ENCODE data around the gene ARHGAP42. TPM values are rescaled to one million over a fixed set of nuclear protein-coding genes. Genes with fewer than 3 reads are reported as not detected.

Gene ARHGAP42
- total RNA-seq, 1 experiment from 2014 or later: 7.1 TPM

- no peak for DNase-seq (ENCODE audit: low read depth, low spot score)
Observed at GRCh38 chr11:100827934-100828661, 141.0 kb downstream of the ARHGAP42 start.

DNA sequence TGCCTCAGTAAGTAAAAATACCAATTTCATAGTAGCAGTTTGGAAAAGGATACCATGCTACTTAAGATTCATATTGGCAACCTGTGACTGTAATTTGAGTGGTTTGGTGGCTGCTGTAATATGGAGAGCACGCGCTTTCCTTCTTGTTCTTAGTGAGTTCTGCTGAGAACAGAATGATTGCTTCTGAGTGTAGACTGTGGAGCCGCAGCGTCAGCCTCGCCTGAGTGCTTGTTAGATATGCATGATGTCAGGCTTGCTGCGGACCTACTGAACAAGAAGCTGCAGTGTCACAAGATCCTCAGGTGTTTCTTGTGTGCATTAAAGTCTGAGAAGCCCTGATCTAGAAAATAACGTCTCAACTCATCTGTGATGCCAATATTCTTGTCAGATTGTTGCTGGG lies 143.2 kb downstream of the ARHGAP42 start:
- BruUV-seq (replicated peaks): no TSS peak
- H3K27me3 ChIP-seq (ENCODE audit: control insufficient read depth, insufficient read depth, low read length): no peaks in the 10 kb centered on the region
- H3K4me1 ChIP-seq (ENCODE audit: control insufficient read depth, insufficient read depth, low read length): peaks cover 7% of the 10 kb centered on the region
- no peak overlapping the region for H3K4me3 ChIP-seq (ENCODE audit: low read depth in 2 of 2, low read length in 2 of 2)
- DNase-seq (ENCODE audit: low read depth, low spot score) (no peak), ATAC-seq (no peak)
- H3K27ac ChIP-seq (ENCODE audit: low read length): no peak overlapping the region
- no peak for TF ChIP-seq POLR2AphosphoS5 (IDR thresholded peaks at IDR 0.05; ENCODE audit: low read depth, low read length)
- no peak for TF ChIP-seq CTCF (IDR thresholded peaks at IDR 0.05)
- TF ChIP-seq TCF7L2 (IDR thresholded peaks at IDR 0.05; ENCODE audit: low read depth, low read length): no peak
- TF ChIP-seq SIN3A (IDR thresholded peaks at IDR 0.05; ENCODE audit: borderline replicate concordance, insufficient read depth, low read depth, low read length): no peak
- TF ChIP-seq, protein P1, sequence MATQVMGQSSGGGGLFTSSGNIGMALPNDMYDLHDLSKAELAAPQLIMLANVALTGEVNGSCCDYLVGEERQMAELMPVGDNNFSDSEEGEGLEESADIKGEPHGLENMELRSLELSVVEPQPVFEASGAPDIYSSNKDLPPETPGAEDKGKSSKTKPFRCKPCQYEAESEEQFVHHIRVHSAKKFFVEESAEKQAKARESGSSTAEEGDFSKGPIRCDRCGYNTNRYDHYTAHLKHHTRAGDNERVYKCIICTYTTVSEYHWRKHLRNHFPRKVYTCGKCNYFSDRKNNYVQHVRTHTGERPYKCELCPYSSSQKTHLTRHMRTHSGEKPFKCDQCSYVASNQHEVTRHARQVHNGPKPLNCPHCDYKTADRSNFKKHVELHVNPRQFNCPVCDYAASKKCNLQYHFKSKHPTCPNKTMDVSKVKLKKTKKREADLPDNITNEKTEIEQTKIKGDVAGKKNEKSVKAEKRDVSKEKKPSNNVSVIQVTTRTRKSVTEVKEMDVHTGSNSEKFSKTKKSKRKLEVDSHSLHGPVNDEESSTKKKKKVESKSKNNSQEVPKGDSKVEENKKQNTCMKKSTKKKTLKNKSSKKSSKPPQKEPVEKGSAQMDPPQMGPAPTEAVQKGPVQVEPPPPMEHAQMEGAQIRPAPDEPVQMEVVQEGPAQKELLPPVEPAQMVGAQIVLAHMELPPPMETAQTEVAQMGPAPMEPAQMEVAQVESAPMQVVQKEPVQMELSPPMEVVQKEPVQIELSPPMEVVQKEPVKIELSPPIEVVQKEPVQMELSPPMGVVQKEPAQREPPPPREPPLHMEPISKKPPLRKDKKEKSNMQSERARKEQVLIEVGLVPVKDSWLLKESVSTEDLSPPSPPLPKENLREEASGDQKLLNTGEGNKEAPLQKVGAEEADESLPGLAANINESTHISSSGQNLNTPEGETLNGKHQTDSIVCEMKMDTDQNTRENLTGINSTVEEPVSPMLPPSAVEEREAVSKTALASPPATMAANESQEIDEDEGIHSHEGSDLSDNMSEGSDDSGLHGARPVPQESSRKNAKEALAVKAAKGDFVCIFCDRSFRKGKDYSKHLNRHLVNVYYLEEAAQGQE (IDR thresholded peaks at IDR 0.05; ENCODE audit: insufficient read depth in 1 of 2, low read depth in 2 of 2, low read length in 1 of 2): no peak
- CTCF ChIA-PET: no interaction called here
- in situ Hi-C loops (cut with HindIII; ENCODE audit: low pct_unique_long_range_greater_than_20kb, low sequenced_read_pairs) (no loop called here), intact Hi-C loops (cut with micrococcal nuclease; ENCODE audit: unreplicated experiment) (no loop called here)
- POLR2A ChIA-PET: no interaction called here
- H3K36me3 ChIP-seq (ENCODE audit: control insufficient read depth, insufficient read depth, low read length): no peaks in the 10 kb centered on the region
- H3K9me3 ChIP-seq (ENCODE audit: control insufficient read depth, insufficient read depth, low read depth, low read length): no peaks in the 10 kb centered on the region

More at GRCh38 chr11:100827934-100828661, 141.0 kb downstream of the ARHGAP42 start:
- TF ChIP-seq CTCF (IDR thresholded peaks at IDR 0.05): peak; percentile 48
- TF ChIP-seq SIN3A (IDR thresholded peaks at IDR 0.05; ENCODE audit: borderline replicate concordance, insufficient read depth, low read depth, low read length): no peak
- POLR2A ChIA-PET: no interaction called here
- H3K27me3 ChIP-seq (ENCODE audit: control insufficient read depth, insufficient read depth, low read length): no peaks in the 10 kb centered on the region
- H3K9me3 ChIP-seq (ENCODE audit: control insufficient read depth, insufficient read depth, low read depth, low read length): no peaks in the 10 kb centered on the region
- H3K27ac ChIP-seq (ENCODE audit: low read length): no peak overlapping the region
- CTCF ChIA-PET: interaction anchor here (0.7 kb wide), 1 partner anchor 8 kb away, joined by 4 read pairs; no protein-coding TSS in a partner anchor
- intact Hi-C loops (cut with micrococcal nuclease; ENCODE audit: unreplicated experiment) (no loop called here), in situ Hi-C loops (cut with HindIII; ENCODE audit: low pct_unique_long_range_greater_than_20kb, low sequenced_read_pairs) (no loop called here)
- no peak overlapping the region for H3K4me3 ChIP-seq (ENCODE audit: low read depth in 2 of 2, low read length in 2 of 2)
- no TSS peak for BruUV-seq (replicated peaks)
- no peaks in the 10 kb centered on the region for H3K36me3 ChIP-seq (ENCODE audit: control insufficient read depth, insufficient read depth, low read length)
- peak; percentile 70 for ATAC-seq
- peaks cover 7% of the 10 kb centered on the region for H3K4me1 ChIP-seq (ENCODE audit: control insufficient read depth, insufficient read depth, low read length)

Measured in Panc1 (cell line).